ENCODE measurements around the gene TM4SF1. TPM values are rescaled to one million over a fixed set of nuclear protein-coding genes. Genes with fewer than 3 reads are reported as not detected.
A peak's percentile ranks its signal among the peaks of the same experiment; 100 is the strongest.

TM4SF1 gene
- total and polyA plus RNA-seq, 8 donors, result 29.8 to 468 (median 90.0) TPM

DNA sequence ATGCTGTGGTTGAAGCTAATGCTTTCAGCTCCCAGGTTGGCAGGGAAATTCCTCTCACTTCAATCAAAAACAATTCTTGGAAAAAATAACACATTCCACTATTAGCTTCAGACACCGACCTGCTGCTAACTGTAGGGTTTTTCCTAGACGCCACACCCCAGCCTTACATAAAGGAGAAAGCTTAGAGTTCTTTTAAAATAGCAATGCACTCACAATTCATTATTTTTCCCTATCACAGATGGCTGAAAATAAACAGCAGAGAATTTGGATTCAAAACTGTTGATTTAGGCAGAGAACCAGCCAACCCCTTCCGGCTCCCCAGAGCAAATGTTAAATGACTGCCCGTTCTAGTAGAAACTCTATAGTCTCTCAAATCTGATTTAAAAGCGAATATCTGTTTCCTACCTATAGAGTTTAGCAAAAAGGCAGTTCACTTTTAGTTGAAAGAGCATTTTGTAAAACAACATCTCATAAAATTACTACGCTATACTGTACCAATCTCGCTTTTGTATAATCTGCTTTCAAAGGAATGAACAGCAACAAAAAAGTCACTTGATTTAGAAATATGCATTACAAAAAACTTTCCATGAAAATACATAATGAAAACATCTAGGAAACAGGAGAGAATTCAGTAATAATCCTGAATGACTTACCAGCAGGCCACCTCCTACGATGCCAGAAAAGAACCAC lies 586 bp downstream of the TM4SF1 start:
- WGBS, 5 donors, result 11 to 24% (median 21%) methylated on average over 8 of the region's 8 CpGs
- peak in 1 of 2 donors; percentile 74 for DNase-seq
- H3K36me3 ChIP-seq, result peaks cover 0 to 20% (median 4%) of the 10 kb centered on the region in 4 donors
- no peaks in the 10 kb centered on the region for H3K9me3 ChIP-seq
- H3K4me3 ChIP-seq, result peak overlapping the region; percentile 34 to 55 (median 46)
- TF ChIP-seq POLR2AphosphoS5 (IDR thresholded peaks at IDR 0.05) (peak in 1 of 3 donors; percentile 49), EP300 (IDR thresholded peaks at IDR 0.05) (no peak)
- H3K27ac ChIP-seq, result peak overlapping the region; percentile 82 to 93 (median 87)
- H3K27me3 ChIP-seq, result no peaks in the 10 kb centered on the region
- peaks cover 12 to 62% (median 42%) of the 10 kb centered on the region in 4 donors for H3K4me1 ChIP-seq
- intact Hi-C loops (cut with DNase I; ENCODE audit: low total_unique reads), result no loop called here

DNA sequence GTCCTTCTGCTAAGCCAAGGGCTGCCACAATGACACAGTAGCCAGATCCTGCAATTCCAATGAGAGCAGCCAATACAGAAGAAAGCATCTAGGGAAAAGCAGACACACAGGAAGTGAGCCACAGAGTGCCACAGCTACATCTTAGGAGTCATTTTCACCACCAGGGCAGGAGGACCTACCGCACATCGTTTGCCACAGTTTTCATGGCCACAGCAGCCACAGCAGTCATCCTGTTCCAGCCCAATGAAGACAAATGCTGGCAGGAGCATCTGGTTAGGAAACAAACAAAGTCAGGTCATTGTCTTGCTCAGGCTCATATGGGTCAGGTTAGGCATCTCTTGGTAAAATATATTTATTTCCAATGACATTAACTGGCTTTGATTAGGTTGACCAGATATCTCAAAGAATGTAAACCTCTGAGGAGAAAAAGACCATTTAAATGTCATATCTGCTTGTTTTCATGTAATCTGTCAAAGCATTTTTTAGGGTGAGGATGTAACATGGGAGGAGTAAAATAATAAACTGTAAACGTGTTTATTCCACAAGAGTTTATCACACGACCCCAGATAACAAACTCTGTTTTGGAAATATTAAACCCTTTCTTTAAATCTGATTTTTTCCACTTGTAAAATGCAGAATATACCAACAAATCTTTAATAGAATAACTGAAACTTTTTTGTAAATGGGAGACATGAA lies 1.8 kb downstream of the TM4SF1 start:
- peaks cover 21 to 68% (median 53%) of the 10 kb centered on the region in 4 donors for H3K4me1 ChIP-seq
- H3K4me3 ChIP-seq, result peak overlapping the region; percentile 34 to 55 (median 46)

DNA sequence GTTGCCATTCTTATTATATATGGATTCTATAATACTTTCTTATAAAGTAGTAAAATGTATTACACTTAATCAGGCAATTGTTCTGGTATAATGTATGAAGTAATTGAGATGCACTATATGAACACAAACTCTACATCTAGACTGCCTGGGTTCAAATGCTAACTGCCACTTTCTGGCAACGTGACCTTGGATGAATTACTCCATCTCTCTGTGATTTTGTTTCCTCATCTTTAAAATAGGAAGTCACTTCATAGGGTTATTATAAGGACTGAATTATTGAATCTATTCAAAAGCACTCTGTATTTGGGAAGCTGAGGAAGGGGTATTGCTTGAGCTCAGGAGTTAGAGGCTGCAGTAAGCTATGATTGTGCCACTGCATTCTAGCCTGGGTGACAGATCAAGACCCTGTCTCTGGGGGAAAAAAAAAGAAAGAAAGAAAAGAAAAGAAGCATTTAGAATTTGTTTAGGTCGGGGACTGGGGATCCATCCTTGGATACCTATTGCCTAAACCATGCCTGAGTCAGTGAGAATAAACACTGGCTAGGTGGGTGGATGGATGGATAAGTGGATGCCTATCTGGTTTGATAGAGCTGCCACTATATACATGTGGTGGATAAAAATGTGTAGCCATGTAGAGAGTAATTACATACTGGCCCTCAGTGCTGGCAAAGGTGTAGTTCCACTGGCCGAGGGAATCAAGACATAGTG lies 2.5 kb downstream of the TM4SF1 start:
- Histone ChIP-seq H3K4me1 (peaks cover 28 to 75% (median 60%) of the 10 kb centered on the region in 4 donors), H3K36me3 (peaks cover 0 to 28% (median 13%) of the 10 kb centered on the region in 4 donors), H3K27ac (peak overlapping the region; percentile 43 to 93 (median 87)), H3K27me3 (no peaks in the 10 kb centered on the region), H3K9me3 (no peaks in the 10 kb centered on the region), H3K4me3 (peak overlapping the region; percentile 34 to 55 (median 46))
- intact Hi-C loops (cut with DNase I; ENCODE audit: low total_unique reads), result no loop called here
- WGBS, 5 donors, result 67 to 76% (median 72%) methylated on average over 3 of the region's 3 CpGs
- no peak for DNase-seq
- TF ChIP-seq EP300 (IDR thresholded peaks at IDR 0.05), result no peak

More for the DNA sequence above, 1.8 kb downstream of the TM4SF1 start:
- intact Hi-C loops (cut with DNase I; ENCODE audit: low total_unique reads), result no loop called here
- Histone ChIP-seq H3K9me3 (no peaks in the 10 kb centered on the region), H3K27ac (peak overlapping the region; percentile 43 to 93 (median 87)), H3K36me3 (peaks cover 0 to 28% (median 13%) of the 10 kb centered on the region in 4 donors), H3K27me3 (no peaks in the 10 kb centered on the region)
- peak in 1 of 3 donors; percentile 15 for TF ChIP-seq POLR2AphosphoS5 (IDR thresholded peaks at IDR 0.05)
- no peak for TF ChIP-seq EP300 (IDR thresholded peaks at IDR 0.05)
- DNase-seq, result no peak
- 43 to 57% (median 56%) methylated on average over 4 of the region's 4 CpGs for WGBS, 5 donors

DNA sequence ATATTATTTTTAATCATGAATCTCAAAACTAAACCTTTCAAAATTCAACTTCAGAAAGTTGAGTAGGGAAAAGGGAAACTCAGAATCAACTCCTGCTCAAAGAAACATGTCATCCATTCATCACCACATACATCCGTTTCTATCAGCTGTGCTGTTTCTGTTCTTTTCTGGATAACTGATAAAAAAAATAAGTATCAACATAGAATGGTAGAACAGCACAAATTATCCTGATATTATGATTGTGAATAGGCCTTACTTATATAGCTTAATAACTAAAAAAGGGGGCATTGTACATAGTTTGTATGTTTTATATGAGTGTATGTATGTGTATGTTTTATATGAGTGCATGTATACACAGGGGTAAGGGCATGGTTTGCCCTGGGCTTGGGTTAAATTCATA lies 3.1 kb downstream of the TM4SF1 start:
- 40 to 51% (median 43%) methylated on average over 1 of the region's 1 CpG for WGBS, 5 donors
- peaks cover 0 to 28% (median 13%) of the 10 kb centered on the region in 4 donors for H3K36me3 ChIP-seq
- H3K4me1 ChIP-seq, result peaks cover 34 to 79% (median 63%) of the 10 kb centered on the region in 4 donors
- peak overlapping the region in 4 of 5 donors; percentile 60 to 93 (median 84) for H3K27ac ChIP-seq
- peak overlapping the region in 3 of 4 donors; percentile 40 to 55 (median 52) for H3K4me3 ChIP-seq
- H3K9me3 ChIP-seq, result no peaks in the 10 kb centered on the region
- H3K27me3 ChIP-seq, result no peaks in the 10 kb centered on the region
- intact Hi-C loops (cut with DNase I; ENCODE audit: low total_unique reads), result no loop called here
- no peak for DNase-seq
- TF ChIP-seq POLR2A (IDR thresholded peaks at IDR 0.05) (no peak), POLR2AphosphoS5 (IDR thresholded peaks at IDR 0.05) (no peak), EP300 (IDR thresholded peaks at IDR 0.05) (no peak)
- TF ChIP-seq, protein P1, sequence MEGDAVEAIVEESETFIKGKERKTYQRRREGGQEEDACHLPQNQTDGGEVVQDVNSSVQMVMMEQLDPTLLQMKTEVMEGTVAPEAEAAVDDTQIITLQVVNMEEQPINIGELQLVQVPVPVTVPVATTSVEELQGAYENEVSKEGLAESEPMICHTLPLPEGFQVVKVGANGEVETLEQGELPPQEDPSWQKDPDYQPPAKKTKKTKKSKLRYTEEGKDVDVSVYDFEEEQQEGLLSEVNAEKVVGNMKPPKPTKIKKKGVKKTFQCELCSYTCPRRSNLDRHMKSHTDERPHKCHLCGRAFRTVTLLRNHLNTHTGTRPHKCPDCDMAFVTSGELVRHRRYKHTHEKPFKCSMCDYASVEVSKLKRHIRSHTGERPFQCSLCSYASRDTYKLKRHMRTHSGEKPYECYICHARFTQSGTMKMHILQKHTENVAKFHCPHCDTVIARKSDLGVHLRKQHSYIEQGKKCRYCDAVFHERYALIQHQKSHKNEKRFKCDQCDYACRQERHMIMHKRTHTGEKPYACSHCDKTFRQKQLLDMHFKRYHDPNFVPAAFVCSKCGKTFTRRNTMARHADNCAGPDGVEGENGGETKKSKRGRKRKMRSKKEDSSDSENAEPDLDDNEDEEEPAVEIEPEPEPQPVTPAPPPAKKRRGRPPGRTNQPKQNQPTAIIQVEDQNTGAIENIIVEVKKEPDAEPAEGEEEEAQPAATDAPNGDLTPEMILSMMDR (IDR thresholded peaks at IDR 0.05), result no peak

DNA sequence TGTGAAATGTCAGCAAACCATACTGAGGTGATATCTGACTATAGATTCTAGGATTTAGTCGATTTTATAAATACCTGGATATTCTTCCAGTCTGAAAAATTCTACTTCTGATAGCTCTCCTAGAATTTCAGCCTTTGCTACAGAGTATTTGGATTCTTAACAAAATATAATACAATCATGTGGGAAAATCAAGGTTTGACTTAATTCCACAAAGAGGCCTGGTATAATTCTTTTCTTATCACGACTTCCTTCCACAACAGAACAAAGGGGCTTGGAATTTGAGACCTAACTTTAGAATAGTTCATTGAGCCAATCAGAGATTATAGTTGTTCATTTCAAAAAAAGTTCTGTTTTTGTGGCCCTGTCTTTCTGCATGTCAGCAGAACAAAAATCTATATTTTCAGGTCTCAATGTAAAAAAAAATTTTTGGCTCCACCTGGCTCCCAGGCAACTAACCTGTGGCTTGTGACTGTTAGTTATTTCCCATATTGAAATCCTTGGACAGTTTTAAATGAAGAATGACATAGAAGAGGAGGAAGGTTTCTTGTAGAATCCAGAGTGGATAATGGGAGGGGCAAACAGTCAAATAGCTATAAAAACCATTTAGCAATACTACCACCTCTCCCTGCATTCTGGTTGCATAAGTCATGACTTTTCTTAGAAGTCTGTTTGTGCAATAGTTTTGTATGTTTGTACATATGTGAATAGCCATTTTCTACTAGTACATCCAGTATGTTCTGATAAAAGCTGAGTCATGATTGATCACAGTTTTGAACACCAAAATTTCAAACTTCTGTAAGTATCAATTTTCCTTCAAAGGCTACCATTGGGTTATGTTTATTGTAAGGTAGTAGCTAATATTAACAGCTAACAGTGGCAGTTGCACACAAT lies 4.0 kb downstream of the TM4SF1 start:
- Histone ChIP-seq H3K4me1 (peaks cover 40 to 79% (median 61%) of the 10 kb centered on the region in 4 donors), H3K36me3 (peaks cover 0 to 28% (median 13%) of the 10 kb centered on the region in 4 donors), H3K4me3 (peak overlapping the region in 2 of 4 donors; percentile 40 to 55), H3K27me3 (no peaks in the 10 kb centered on the region), H3K9me3 (no peaks in the 10 kb centered on the region), H3K27ac (peak overlapping the region in 4 of 5 donors; percentile 55 to 93 (median 74))
- no peak for DNase-seq
- no peak for TF ChIP-seq POLR2A (IDR thresholded peaks at IDR 0.05)
- TF ChIP-seq POLR2AphosphoS5 (IDR thresholded peaks at IDR 0.05), result peak in 2 of 3 donors; percentile 21 to 27
- WGBS, 5 donors, result 12 to 44% (median 32%) methylated on average over 2 of the region's 2 CpGs
- intact Hi-C loops (cut with DNase I; ENCODE audit: low total_unique reads), result no loop called here
